Smooth muscle cell (in vitro differentiated cells): ENCODE measurements around the gene DLG5. TPM values are rescaled to one million over a fixed set of nuclear protein-coding genes. Genes with fewer than 3 reads are reported as not detected.

Experiments
- DNase-seq: peaks from one replicate; lab custom pipeline; 2025; ENCODE audit not compliant: unreplicated experiment; lab: John Stamatoyannopoulos, UW
- H2AFZ ChIP-seq: fragments of 200-600 bp; sonication (generic); 2 replicates; pipeline ENCODE4 v1.6.0; 2016; ENCODE audit warnings: antibody characterized with exemption, low read depth, mild to moderate bottlenecking
- H3F3A ChIP-seq: fragments of 200-600 bp; sonication (generic); 2 replicates; pipeline ENCODE4 v1.6.0; 2017; ENCODE audit warnings: antibody characterized with exemption, low read depth
- H3K27ac ChIP-seq: fragments of 200-600 bp; sonication (generic); 2 replicates; pipeline ENCODE4 v1.5.1; 2016; ENCODE audit warnings: low read depth, mild to moderate bottlenecking
- H3K27me3 ChIP-seq: fragments of 200-600 bp; sonication (generic); 2 replicates; pipeline ENCODE4 v1.6.1; 2016; ENCODE audit warnings: low read depth, mild to moderate bottlenecking
- H3K36me3 ChIP-seq: fragments of 200-600 bp; sonication (generic); 2 replicates; pipeline ENCODE4 v1.5.1; 2016; ENCODE audit warnings: low read depth
- H3K4me1 ChIP-seq: fragments of 200-600 bp; sonication (generic); 2 replicates; pipeline ENCODE4 v1.5.1; 2016; ENCODE audit warnings: low read depth
- H3K4me2 ChIP-seq: fragments of 200-600 bp; sonication (generic); 2 replicates; pipeline ENCODE4 v1.6.0; 2016; ENCODE audit warnings: mild to moderate bottlenecking
- H3K4me3 ChIP-seq: fragments of 200-600 bp; sonication (generic); 2 replicates; pipeline ENCODE4 v1.5.1; 2016; ENCODE audit warnings: mild to moderate bottlenecking
- H3K79me2 ChIP-seq: fragments of 200-600 bp; sonication (generic); 2 replicates; pipeline ENCODE4 v1.6.0; 2016; ENCODE audit warnings: low read depth, mild to moderate bottlenecking
- H3K9ac ChIP-seq: fragments of 200-600 bp; sonication (generic); 2 replicates; pipeline ENCODE4 v1.6.0; 2016; ENCODE audit warnings: low read depth
- H3K9me3 ChIP-seq: fragments of 200-600 bp; sonication (generic); replicated peaks from 2 replicates; pipeline ENCODE4 v1.5.1; 2016; ENCODE audit warnings: low read depth
- H4K20me1 ChIP-seq: fragments of 200-600 bp; sonication (generic); 2 replicates; pipeline ENCODE4 v1.6.0; 2016; ENCODE audit warnings: low read depth
- CTCF ChIP-seq: fragments of 200-600 bp; sonication (generic); IDR thresholded peaks from 2 replicates; pipeline ENCODE4 v1.5.1; 2017; ENCODE audit warnings: borderline replicate concordance, mild to moderate bottlenecking, antibody characterized with exemption; ENCODE audit not compliant: insufficient read depth, poor library complexity, severe bottlenecking
- WGBS: methylation state at CpG from one replicate; pipeline ENCODE4 v1.1.7; 2016; ENCODE audit warnings: low lambda C conversion rate; 5-methylcytosine and 5-hydroxymethylcytosine counted together
- polyA plus RNA-seq: library from polyadenylated mRNA; unstranded; fragments of >200 nt; fragmentation: Nextera tagmentation; extraction: Ambion mirVana; gene quantifications from 2 replicates; pipeline ENCODE4 v1.2.1, GENCODE V29; 2016
- total RNA-seq: library from RNA; depleted of rRNA; stranded (reverse); fragments of >200 nt; gene quantifications from 2 replicates; pipeline ENCODE4 v1.2.3, GENCODE V29; 2014

The DLG5 gene
- total and polyA plus RNA-seq, 2 experiments from 2014 or later = 11.3 to 21.8 TPM

- H3K9me3 ChIP-seq = no peaks in the 10 kb centered on the region
- no peaks in the 10 kb centered on the region for H3K36me3 ChIP-seq
- TF ChIP-seq CTCF = no peak
- no peak for DNase-seq
- peaks cover 99% of the 10 kb centered on the region for H4K20me1 ChIP-seq
- WGBS = 39% methylated on average over 8 of the region's 8 CpGs
- H3K4me3 ChIP-seq = no peak overlapping the region
- no peak overlapping the region for H2AFZ ChIP-seq
- peaks cover 11% of the 10 kb centered on the region for H3F3A ChIP-seq
- peaks cover 33% of the 10 kb centered on the region for H3K4me1 ChIP-seq
- H3K9ac ChIP-seq = no peak overlapping the region
- H3K4me2 ChIP-seq = no peak overlapping the region
- H3K27ac ChIP-seq = peak overlapping the region; percentile 40
- no peaks in the 10 kb centered on the region for H3K27me3 ChIP-seq
- peaks cover 61% of the 10 kb centered on the region for H3K79me2 ChIP-seq
Observed at GRCh38 chr10:77889277-77889903, 37.2 kb downstream of the DLG5 start.

- H3K27me3 ChIP-seq = no peaks in the 10 kb centered on the region
- no peaks in the 10 kb centered on the region for H3K9me3 ChIP-seq
- peaks cover 11% of the 10 kb centered on the region for H3F3A ChIP-seq
- peaks cover 61% of the 10 kb centered on the region for H3K79me2 ChIP-seq
- H2AFZ ChIP-seq = no peak overlapping the region
- H3K4me2 ChIP-seq = peak overlapping the region; percentile 47
- peaks cover 100% of the 10 kb centered on the region for H4K20me1 ChIP-seq
- H3K4me1 ChIP-seq = peaks cover 33% of the 10 kb centered on the region
- peak overlapping the region; percentile 40 for H3K27ac ChIP-seq
- no peak overlapping the region for H3K9ac ChIP-seq
- no peak for TF ChIP-seq CTCF
- 69% methylated on average over 7 of the region's 7 CpGs for WGBS
- H3K36me3 ChIP-seq = no peaks in the 10 kb centered on the region
- no peak for DNase-seq
- no peak overlapping the region for H3K4me3 ChIP-seq
Observed at GRCh38 chr10:77888356-77888703, 38.2 kb downstream of the DLG5 start.

- no peak for DNase-seq
- WGBS = 41% methylated on average over 11 of the region's 11 CpGs
- H3K27me3 ChIP-seq = no peaks in the 10 kb centered on the region
- H3F3A ChIP-seq = peaks cover 11% of the 10 kb centered on the region
- TF ChIP-seq CTCF = no peak
- H3K4me1 ChIP-seq = peaks cover 33% of the 10 kb centered on the region
- H2AFZ ChIP-seq = no peak overlapping the region
- H3K4me3 ChIP-seq = no peak overlapping the region
- peak overlapping the region; percentile 47 for H3K4me2 ChIP-seq
- no peaks in the 10 kb centered on the region for H3K9me3 ChIP-seq
- H3K36me3 ChIP-seq = no peaks in the 10 kb centered on the region
- H4K20me1 ChIP-seq = peaks cover 100% of the 10 kb centered on the region
- peak overlapping the region; percentile 40 for H3K27ac ChIP-seq
- H3K79me2 ChIP-seq = peaks cover 60% of the 10 kb centered on the region
- no peak overlapping the region for H3K9ac ChIP-seq
Observed at GRCh38 chr10:77887631-77888355, 38.8 kb downstream of the DLG5 start.
